Mucosa of descending colon (tissue), 3 donors: Measurements from ENCODE around the gene BAZ1B. TPM values are rescaled to one million over a fixed set of nuclear protein-coding genes. Genes with fewer than 3 reads are reported as not detected.
"Not testable (repeated sequence)": the region's sequence is repeated elsewhere in the genome, so short reads cannot be mapped to it uniquely, and the experiment has no call there.

Experiments
- ATAC-seq: fragments of 200-7000 bp; cut with Tn5 transposase; one replicate; pipeline ENCODE4 v1.9.1; 2020; ENCODE audit warnings: mild to moderate bottlenecking, moderate library complexity
- DNase-seq, 3 donors: peaks; one replicate each; pipeline ENCODE4 v3.0.0-alpha.2; 2020
- H3K36me3 ChIP-seq: fragments of 200-600 bp; one replicate; pipeline ENCODE4 v1.8.0; 2021; ENCODE audit warnings: low read depth, mild to moderate bottlenecking
- H3K4me1 ChIP-seq: fragments of 200-600 bp; one replicate; pipeline ENCODE4 v1.8.0; 2021; ENCODE audit warnings: low read depth, mild to moderate bottlenecking
- H3K4me3 ChIP-seq: fragments of 200-600 bp; one replicate; pipeline ENCODE4 v1.8.0; 2021; ENCODE audit warnings: mild to moderate bottlenecking
- H3K9me3 ChIP-seq: fragments of 200-600 bp; one replicate; pipeline ENCODE4 v1.8.0; 2021; ENCODE audit warnings: mild to moderate bottlenecking
- intact Hi-C, 2 donors: fragments of 100-400 bp; cut with DNase I in 1 of 2; cut with micrococcal nuclease in 1 of 2; formaldehyde crosslinking; loops; one replicate each; pipeline versions ENCODE4 v1.11.0 to v1.11.1; 2022; cut with DNase I, micrococcal nuclease
- total RNA-seq, 3 donors: library from RNA; stranded (reverse); fragmentation: NEBNext Ultra II Directional in 2 of 3; extraction: Animal tissue kit (Norgen Biotek cat#: 25700) in 2 of 3; gene quantifications; one replicate each; pipeline versions ENCODE4 v1.2.1 to v1.2.4, GENCODE V29; 2021 to 2023
- TF ChIP-seq, protein P1 (sequence below): fragments of 200-600 bp; IDR thresholded peaks from one replicate; pipeline ENCODE4 v1.8.0; 2022; ENCODE audit warnings: antibody characterized with exemption, mild to moderate bottlenecking
- donor health status: DM: no; HTN: no; CAD: no; lungs with moderate emphysema.
- donor health status: DM: no; HTN: no; CAD: no.
- donor health status: DM: no; HTN: yes; CAD: no.

BAZ1B gene
- total RNA-seq, 3 donors from 2014 or later = 37.4 to 76.0 (median 41.4) TPM

DNA sequence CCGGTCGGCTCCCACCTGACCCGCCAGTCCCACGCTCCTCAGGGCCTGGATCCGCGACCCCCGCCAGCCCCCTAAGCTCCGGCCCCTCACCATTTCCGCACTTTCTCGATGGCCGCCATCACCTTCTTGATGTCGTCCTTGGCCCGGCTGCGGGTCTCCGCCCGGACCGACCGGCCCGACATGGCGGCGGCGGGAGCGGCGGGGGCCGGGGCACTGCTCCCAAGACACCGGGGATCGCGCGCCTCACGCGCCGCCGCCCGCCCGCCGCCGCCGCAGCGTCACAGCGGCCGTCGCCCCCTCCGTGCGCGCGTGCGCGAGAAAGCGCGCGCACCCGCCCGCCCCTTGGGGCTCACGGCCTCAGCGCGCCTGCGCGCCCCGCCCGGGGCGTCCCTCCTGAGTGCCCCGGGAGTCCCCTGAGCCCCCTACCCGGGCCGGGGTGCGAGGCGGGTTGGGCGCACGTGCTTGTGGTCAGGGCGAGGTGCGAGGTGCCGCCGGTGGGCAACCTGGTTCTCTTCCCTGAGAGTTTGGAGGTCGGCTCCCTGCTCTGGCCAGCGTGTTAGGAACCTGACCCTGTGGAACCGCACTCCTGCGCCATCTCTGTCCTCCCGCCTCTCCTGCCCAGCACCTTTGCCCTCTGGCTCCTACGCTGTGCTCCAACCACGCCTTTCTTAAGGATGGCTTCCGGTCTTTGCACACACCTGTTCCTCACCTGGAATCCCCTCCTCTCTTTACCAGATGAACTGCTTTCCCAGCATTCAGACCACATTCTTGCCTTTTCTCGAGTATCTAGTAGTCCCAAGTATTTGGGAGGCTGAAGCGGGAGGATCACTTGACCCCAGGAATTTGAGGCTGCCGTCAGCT is 35.5 kb upstream of the BAZ1B start, which contains the start of gene BCL7B:
Gene BCL7B (minus strand): TSS at position 294 of the 861 bp plus-strand sequence. CDS start 112 bp downstream, at position 182.
- intact Hi-C loops = no loop called here
- ATAC-seq (peak; percentile 79), DNase-seq (peak; percentile 80 to 91 (median 87))
- H3K9me3 ChIP-seq = no peaks in the 10 kb centered on the region
- TF ChIP-seq, protein P1, sequence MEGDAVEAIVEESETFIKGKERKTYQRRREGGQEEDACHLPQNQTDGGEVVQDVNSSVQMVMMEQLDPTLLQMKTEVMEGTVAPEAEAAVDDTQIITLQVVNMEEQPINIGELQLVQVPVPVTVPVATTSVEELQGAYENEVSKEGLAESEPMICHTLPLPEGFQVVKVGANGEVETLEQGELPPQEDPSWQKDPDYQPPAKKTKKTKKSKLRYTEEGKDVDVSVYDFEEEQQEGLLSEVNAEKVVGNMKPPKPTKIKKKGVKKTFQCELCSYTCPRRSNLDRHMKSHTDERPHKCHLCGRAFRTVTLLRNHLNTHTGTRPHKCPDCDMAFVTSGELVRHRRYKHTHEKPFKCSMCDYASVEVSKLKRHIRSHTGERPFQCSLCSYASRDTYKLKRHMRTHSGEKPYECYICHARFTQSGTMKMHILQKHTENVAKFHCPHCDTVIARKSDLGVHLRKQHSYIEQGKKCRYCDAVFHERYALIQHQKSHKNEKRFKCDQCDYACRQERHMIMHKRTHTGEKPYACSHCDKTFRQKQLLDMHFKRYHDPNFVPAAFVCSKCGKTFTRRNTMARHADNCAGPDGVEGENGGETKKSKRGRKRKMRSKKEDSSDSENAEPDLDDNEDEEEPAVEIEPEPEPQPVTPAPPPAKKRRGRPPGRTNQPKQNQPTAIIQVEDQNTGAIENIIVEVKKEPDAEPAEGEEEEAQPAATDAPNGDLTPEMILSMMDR = no peak
- H3K36me3 ChIP-seq = no peaks in the 10 kb centered on the region
- H3K4me3 ChIP-seq = peak within 1 kb of the TSS; percentile 77
- H3K4me1 ChIP-seq = peaks cover 19% of the 10 kb centered on the region

DNA sequence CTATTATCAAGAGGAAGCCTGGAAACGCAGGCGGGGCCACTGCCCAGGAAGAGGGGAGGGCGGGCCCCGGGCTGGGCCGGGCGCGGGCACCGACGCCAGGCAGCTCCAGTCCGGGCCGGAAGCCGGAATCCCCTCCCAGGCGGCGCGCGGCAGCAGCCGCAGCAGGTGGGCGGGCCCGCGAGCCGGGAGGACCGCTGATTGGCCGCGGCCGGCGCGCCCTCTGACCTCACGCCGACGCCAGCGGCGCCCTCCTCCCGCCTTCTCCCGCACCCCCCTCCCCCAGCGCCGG is 35.0 kb upstream of the BAZ1B start:
- DNase-seq = peak; percentile 93 to 97 (median 97)
- peak; percentile 93 for ATAC-seq
- Histone ChIP-seq H3K4me1 (peaks cover 19% of the 10 kb centered on the region), H3K9me3 (no peaks in the 10 kb centered on the region), H3K36me3 (no peaks in the 10 kb centered on the region), H3K4me3 (peak overlapping the region; percentile 77)
- TF ChIP-seq, protein P1 = no peak
- intact Hi-C loops = no loop called here

DNA sequence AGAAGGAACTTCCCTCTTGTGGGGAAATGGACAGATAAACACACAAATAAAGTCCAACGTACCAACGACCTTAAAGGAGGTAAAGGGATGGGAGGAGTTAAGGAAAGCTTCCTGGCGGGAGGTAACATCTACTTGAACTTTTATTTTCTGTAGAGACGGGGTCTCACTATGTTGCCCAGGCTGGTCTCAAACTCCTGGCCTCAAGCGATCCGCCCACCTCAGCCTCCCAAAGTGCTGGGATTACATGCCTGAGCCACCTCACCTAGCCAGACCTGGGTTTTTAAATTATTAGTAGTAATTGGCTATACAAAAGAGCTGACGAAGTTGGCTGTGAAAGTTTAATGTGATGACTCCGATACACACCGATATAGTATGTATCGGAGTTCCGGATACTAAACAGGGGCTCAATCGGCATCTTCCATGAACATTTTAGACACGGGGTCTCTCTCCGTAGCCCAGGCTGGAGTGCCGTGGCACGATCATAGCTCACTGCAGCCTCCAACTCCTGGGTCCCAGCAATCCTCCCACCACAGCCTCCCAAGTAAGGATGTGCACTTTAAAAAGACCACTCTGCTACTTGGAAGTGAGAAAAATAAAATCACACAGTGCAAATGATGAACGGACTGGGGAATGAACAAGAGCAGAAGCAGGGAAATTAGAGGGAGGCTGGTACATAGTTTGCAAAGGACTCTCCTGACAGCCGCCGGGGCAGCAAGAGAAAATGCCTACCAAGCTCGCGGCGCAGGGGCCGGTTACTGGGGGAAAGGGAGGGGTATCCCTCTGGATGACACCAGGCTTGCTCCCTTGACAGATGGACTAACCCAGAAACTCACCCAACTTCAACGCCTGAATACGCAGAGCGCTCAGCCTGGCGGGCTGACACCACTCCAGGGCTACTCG is 34.4 kb upstream of the BAZ1B start:
- ATAC-seq (peak; percentile 5), DNase-seq (peak in 1 of 3 donors; percentile 32)
- Histone ChIP-seq H3K4me3 (peak overlapping the region; percentile 77), H3K9me3 (no peaks in the 10 kb centered on the region), H3K36me3 (no peaks in the 10 kb centered on the region), H3K4me1 (peaks cover 19% of the 10 kb centered on the region)
- intact Hi-C loops = no loop called here
- TF ChIP-seq, protein P1 = no peak

DNA sequence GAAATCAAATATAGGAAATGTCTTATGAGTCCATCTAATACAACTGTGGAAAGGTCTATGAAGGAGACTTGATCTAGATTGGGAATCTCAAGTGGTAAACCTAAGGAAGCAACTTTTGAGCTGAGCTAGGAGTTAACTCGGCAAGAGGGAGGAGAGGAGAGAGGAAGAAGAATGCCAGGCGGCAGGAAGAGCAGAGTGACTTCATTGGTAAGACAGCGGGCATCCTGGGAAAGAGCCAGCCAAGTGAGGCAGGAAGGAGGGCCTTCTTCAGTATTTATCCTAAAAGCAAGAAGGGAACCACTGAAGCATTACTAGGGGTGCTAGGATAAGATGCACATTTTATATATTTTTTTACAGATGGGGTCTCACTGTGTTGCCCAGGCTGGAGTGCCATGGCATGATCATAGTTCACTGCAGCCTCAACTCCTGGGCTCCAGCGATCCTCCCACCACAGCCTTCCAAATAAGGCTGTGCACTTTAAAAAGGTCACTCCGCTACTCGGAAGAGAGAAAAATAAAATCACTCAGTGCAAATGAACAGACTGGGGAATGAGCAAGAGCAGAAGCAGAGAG is 33.4 kb upstream of the BAZ1B start:
- intact Hi-C loops = no loop called here
- peaks cover 19% of the 10 kb centered on the region for H3K4me1 ChIP-seq
- TF ChIP-seq, protein P1 = no peak
- no peaks in the 10 kb centered on the region for H3K36me3 ChIP-seq
- DNase-seq = no peak
- no peak for ATAC-seq
- H3K9me3 ChIP-seq = no peaks in the 10 kb centered on the region
- no peak overlapping the region for H3K4me3 ChIP-seq

DNA sequence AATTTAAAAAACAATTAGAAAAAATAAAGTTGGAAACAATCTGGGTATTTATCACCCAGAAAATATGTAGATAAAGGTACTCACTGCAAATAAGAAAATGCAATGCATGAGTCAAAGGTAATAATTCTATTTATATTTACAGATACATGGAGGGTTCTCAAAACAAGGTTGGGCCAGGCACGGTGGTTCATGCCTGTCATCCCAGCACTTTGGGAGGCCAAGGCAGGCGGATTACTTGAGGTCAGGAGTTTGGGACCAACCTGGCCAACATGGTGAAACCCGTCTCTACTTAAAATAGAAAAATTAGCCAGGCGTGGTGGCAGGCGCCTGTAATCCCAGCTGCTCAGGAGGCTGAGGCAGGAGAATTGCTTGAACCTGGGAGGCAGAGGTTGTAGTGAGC is 28.0 kb upstream of the BAZ1B start:
- ATAC-seq, H3K4me3 ChIP-seq, H3K9me3 ChIP-seq, H3K4me1 ChIP-seq, intact Hi-C loops, H3K36me3 ChIP-seq, DNase-seq: not testable (repeated sequence)
